H1 (cell line): ENCODE results near the gene SKOR2. TPM values are rescaled to one million over a fixed set of nuclear protein-coding genes. Genes with fewer than 3 reads are reported as not detected.
"Not testable (repeated sequence)": the region's sequence is repeated elsewhere in the genome, so short reads cannot be mapped to it uniquely, and the experiment has no call there.

Experiments
- CTCF ChIA-PET: fragments of 300-600 bp; sonication (Branson Sonifier 250); formaldehyde crosslinking; loops from one replicate; lab custom pipeline; 2021; ENCODE audit not compliant: partially characterized antibody; lab: Charles Lee
- POLR2A ChIA-PET: fragments of 300-600 bp; sonication (Branson Sonifier 250); formaldehyde crosslinking; loops from one replicate; lab custom pipeline; 2021; ENCODE audit warnings: inconsistent platforms; ENCODE audit not compliant: partially characterized antibody; lab: Charles Lee
- DNase-seq, 2 experiments: peaks; one replicate each; pipeline versions ENCODE4 v3.0.0 to v3.0.0-alpha.2; 2010 to 2022; ENCODE audit warnings: low spot score in 2 of 2, low read depth in 1 of 2, mixed read lengths in 1 of 2
- FAIRE-seq: peaks from 2 replicates; lab custom pipeline; 2011; peaks lifted over from hg19 to GRCh38; lab: Jason Lieb, UNC
- H2AFZ ChIP-seq: 2 replicates; pipeline ENCODE4 v1.8.1; 2012; ENCODE audit warnings: low read length, inconsistent platforms
- H2AK5ac ChIP-seq: 2 replicates; pipeline ENCODE4 v1.6.1; 2013; ENCODE audit warnings: low read depth, low read length
- H2BK120ac ChIP-seq: replicated peaks from 2 replicates; pipeline ENCODE3; 2013; ENCODE audit warnings: low read depth, low read length, inconsistent platforms
- H2BK12ac ChIP-seq: 2 replicates; pipeline ENCODE4 v1.6.1; 2013; ENCODE audit warnings: low read depth, low read length
- H2BK15ac ChIP-seq: 2 replicates; pipeline ENCODE4 v1.6.1; 2013; ENCODE audit warnings: low read length
- H2BK20ac ChIP-seq: 2 replicates; pipeline ENCODE4 v1.6.1; 2013; ENCODE audit warnings: low read length
- H2BK5ac ChIP-seq: 2 replicates; pipeline ENCODE4 v1.6.1; 2013; ENCODE audit warnings: low read depth, low read length
- H3K14ac ChIP-seq: 2 replicates; pipeline ENCODE4 v1.6.1; 2013; ENCODE audit warnings: inconsistent platforms; ENCODE audit not compliant: insufficient read length
- H3K18ac ChIP-seq: 2 replicates; pipeline ENCODE4 v1.6.1; 2013; ENCODE audit warnings: low read length; ENCODE audit errors: extremely low read depth
- H3K23ac ChIP-seq: 2 replicates; pipeline ENCODE4 v1.6.1; 2013; ENCODE audit warnings: inconsistent platforms; ENCODE audit not compliant: insufficient read length
- H3K23me2 ChIP-seq: 2 replicates; pipeline ENCODE4 v1.6.1; 2013; ENCODE audit warnings: low read depth, low read length
- H3K27ac ChIP-seq: 2 replicates; pipeline ENCODE4 v1.6.1; 2011; ENCODE audit warnings: low read depth, low read length, inconsistent platforms
- H3K27me3 ChIP-seq, 4 experiments: replicated peaks in 1 of 4; 1 replicate in 1 of 4; 2 replicates in 3 of 4; pipeline versions ENCODE4 v1.6.1 to v1.8.1; 2011 to 2013; ENCODE audit warnings: low read length in 3 of 4, mild to moderate bottlenecking in 3 of 4, inconsistent platforms in 2 of 4, mixed read lengths in 2 of 4, moderate library complexity in 1 of 4; ENCODE audit not compliant: control insufficient read depth in 3 of 4, insufficient read depth in 3 of 4; ENCODE audit errors: extremely low read depth in 1 of 4
- H3K36me3 ChIP-seq, 4 experiments: 2 replicates each; pipeline versions ENCODE4 v1.6.1 to v1.8.1; 2011 to 2013; ENCODE audit warnings: mild to moderate bottlenecking in 4 of 4, low read length in 3 of 4, moderate library complexity in 2 of 4, control low read depth in 1 of 4, inconsistent platforms in 1 of 4; ENCODE audit not compliant: insufficient read depth in 4 of 4, control insufficient read depth in 2 of 4
- H3K4ac ChIP-seq: replicated peaks from 2 replicates; pipeline ENCODE3; 2013; ENCODE audit warnings: low read length, low read depth, mixed read lengths, inconsistent platforms; ENCODE audit not compliant: insufficient read length
- H3K4me1 ChIP-seq, 4 experiments: replicated peaks in 1 of 4; 1 replicate in 1 of 4; 2 replicates in 3 of 4; pipeline versions ENCODE4 v1.6.1 to v1.8.1; 2011 to 2013; ENCODE audit warnings: low read length in 3 of 4, inconsistent platforms in 2 of 4, mixed read lengths in 1 of 4; ENCODE audit not compliant: insufficient read depth in 4 of 4, control insufficient read depth in 3 of 4
- H3K4me2 ChIP-seq, 2 experiments: 2 replicates each; pipeline versions ENCODE4 v1.6.1 to v1.8.1; 2011 to 2013; ENCODE audit warnings: low read depth in 2 of 2, low read length in 2 of 2, control low read depth in 1 of 2, inconsistent platforms in 1 of 2, mild to moderate bottlenecking in 1 of 2; ENCODE audit not compliant: insufficient read depth in 1 of 2
- H3K4me3 ChIP-seq, 4 experiments: fragments of 200-600, 300-600 bp in 1 of 4; sonication (generic), shearing (Covaris generic), sonication (Bioruptor Twin) in 1 of 4; 2 replicates each; pipeline versions ENCODE4 v1.5.1 to v1.8.1; 2011 to 2016; ENCODE audit warnings: low read length in 4 of 4, low read depth in 3 of 4, control low read depth in 2 of 4, inconsistent platforms in 2 of 4, mild to moderate bottlenecking in 2 of 4, mixed read lengths in 1 of 4, moderate library complexity in 1 of 4; ENCODE audit not compliant: insufficient read depth in 2 of 4; ENCODE audit errors: extremely low read depth in 1 of 4
- H3K56ac ChIP-seq: replicated peaks from 2 replicates; pipeline ENCODE3; 2013; ENCODE audit warnings: low read depth, mild to moderate bottlenecking, mixed read lengths, low read length, inconsistent platforms; ENCODE audit not compliant: insufficient read length
- H3K79me1 ChIP-seq: 2 replicates; pipeline ENCODE4 v1.6.1; 2013; ENCODE audit warnings: low read depth, low read length, control low read depth
- H3K79me2 ChIP-seq, 2 experiments: 2 replicates each; pipeline versions ENCODE4 v1.6.1 to v1.8.1; 2012 to 2013; ENCODE audit warnings: low read length in 2 of 2, mild to moderate bottlenecking in 2 of 2, inconsistent platforms in 1 of 2; ENCODE audit not compliant: insufficient read depth in 2 of 2, control insufficient read depth in 1 of 2
- H3K9ac ChIP-seq, 4 experiments: replicated peaks in 1 of 4; 1 replicate in 1 of 4; 2 replicates in 3 of 4; pipeline versions ENCODE4 v1.6.1 to v1.8.1; 2011 to 2013; ENCODE audit warnings: low read depth in 3 of 4, low read length in 3 of 4, control low read depth in 2 of 4, mild to moderate bottlenecking in 2 of 4, moderate library complexity in 2 of 4, inconsistent platforms in 1 of 4; ENCODE audit errors: extremely low read depth in 1 of 4
- H3K9me3 ChIP-seq, 2 experiments: 2 replicates each; pipeline versions ENCODE4 v1.6.1 to v1.8.1; 2012 to 2013; ENCODE audit warnings: mild to moderate bottlenecking in 2 of 2, moderate library complexity in 2 of 2, control low read depth in 1 of 2, inconsistent platforms in 1 of 2, low read depth in 1 of 2, low read length in 1 of 2, mixed read lengths in 1 of 2; ENCODE audit not compliant: insufficient read depth in 2 of 2
- H4K20me1 ChIP-seq, 2 experiments: replicated peaks in 1 of 2; 2 replicates each; pipeline versions ENCODE3 to v1.8.1; 2011 to 2013; ENCODE audit warnings: inconsistent platforms in 2 of 2, low read length in 2 of 2, mild to moderate bottlenecking in 1 of 2; ENCODE audit not compliant: insufficient read depth in 2 of 2, control insufficient read depth in 1 of 2
- H4K5ac ChIP-seq: 2 replicates; pipeline ENCODE4 v1.6.1; 2013; ENCODE audit warnings: low read length, low read depth, mixed read lengths, inconsistent platforms; ENCODE audit not compliant: insufficient read length
- H4K8ac ChIP-seq: 2 replicates; pipeline ENCODE4 v1.8.0; 2013; ENCODE audit warnings: mild to moderate bottlenecking, moderate library complexity, low read length, inconsistent platforms; ENCODE audit not compliant: insufficient read depth; ENCODE audit errors: extremely low read depth
- H4K91ac ChIP-seq: replicated peaks from 2 replicates; pipeline ENCODE3; 2013; ENCODE audit warnings: low read length, mixed read lengths, inconsistent platforms; ENCODE audit not compliant: insufficient read length
- WGBS, 2 experiments: shearing (Covaris generic) in 1 of 2; methylation state at CpG; one replicate each; pipeline versions ENCODE4 v1.1.6 to v1.1.7; 2013 to 2015; ENCODE audit warnings: low lambda C conversion rate in 2 of 2, mixed read lengths in 2 of 2, inconsistent platforms in 1 of 2, low coverage in 1 of 2, missing lambda C conversion rate in 1 of 2; ENCODE audit not compliant: insufficient replicate concordance in 2 of 2, insufficient coverage in 1 of 2, insufficient read length in 1 of 2; ENCODE audit errors: extremely low coverage in 1 of 2, missing lambda C conversion rate in 1 of 2; 5-methylcytosine and 5-hydroxymethylcytosine counted together
- polyA plus RNA-seq, 7 experiments: library from polyadenylated mRNA; depleted of rRNA in 3 of 7; stranded (reverse) in 5 of 7; unstranded in 2 of 7; fragments of >200 nt in 5 of 7; fragments of 200-250 nt in 2 of 7; gene quantifications; 1 replicate in 5 of 7; 2 replicates in 1 of 7; 4 replicates in 1 of 7; pipeline versions ENCODE4 v1.2.1 to v1.2.3, GENCODE V29; 2011 to 2013; ENCODE audit warnings: missing spikeins in 2 of 7, mixed read lengths in 2 of 7
- total RNA-seq: library from RNA; stranded (reverse); fragmentation: NEBNext Ultra II Directional; extraction: Animal tissue kit (Norgen Biotek cat#: 25700); gene quantifications from 2 replicates; pipeline ENCODE4 v1.2.1, GENCODE V29; 2021

SKOR2 gene
- total and polyA plus RNA-seq, 2 of the 8 experiments (the other 6 are each of a cell fraction or from before 2014, with no cell fraction given), result 0.05 to 0.11 TPM

DNA sequence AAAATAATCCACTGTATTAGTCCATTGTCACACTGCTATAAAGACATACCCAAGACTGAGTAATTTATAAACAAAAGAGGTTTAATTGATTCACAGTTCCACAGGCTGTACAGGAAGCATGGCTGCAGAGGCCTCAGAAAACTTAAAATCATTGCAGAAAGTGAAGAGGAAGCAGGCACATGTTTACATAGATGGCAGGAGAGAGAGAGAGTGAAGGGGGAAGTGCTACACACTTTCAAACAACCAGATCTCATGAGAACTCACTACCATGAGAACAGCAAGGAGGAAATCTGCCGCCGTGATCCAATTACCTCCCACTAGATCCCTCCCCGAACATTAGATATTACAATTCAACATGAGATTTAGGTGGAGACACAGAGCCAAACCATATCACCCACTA is 55.5 kb downstream of the SKOR2 start:
- H4K91ac ChIP-seq, H4K20me1 ChIP-seq, H2AK5ac ChIP-seq, H2AFZ ChIP-seq, H2BK12ac ChIP-seq, DNase-seq, H3K79me1 ChIP-seq, H3K79me2 ChIP-seq, H3K14ac ChIP-seq, H3K36me3 ChIP-seq, H3K4ac ChIP-seq, H4K8ac ChIP-seq, H3K27ac ChIP-seq, H3K23ac ChIP-seq, FAIRE-seq, POLR2A ChIA-PET, H2BK20ac ChIP-seq, H2BK15ac ChIP-seq, H3K56ac ChIP-seq, H2BK120ac ChIP-seq, H3K4me3 ChIP-seq, H3K4me2 ChIP-seq, H3K9me3 ChIP-seq, H3K4me1 ChIP-seq, H3K23me2 ChIP-seq, H3K27me3 ChIP-seq, H3K9ac ChIP-seq, H2BK5ac ChIP-seq, H3K18ac ChIP-seq, H4K5ac ChIP-seq: not testable (repeated sequence)
- CTCF ChIA-PET, result interaction anchor here (1.5 to 2.1 kb wide), 3 partner anchors 9 to 96 kb away, joined by 3 to 15 read pairs (median 5); no protein-coding TSS in a partner anchor
- WGBS, 2 experiments, result 92% methylated on average over 3 of the region's 3 CpGs; no CpG with 5 or more reads in 1 of the 2 experiments
